ENCODE data around the gene SEMA3C. TPM values are rescaled to one million over a fixed set of nuclear protein-coding genes. Genes with fewer than 3 reads are reported as not detected.

SEMA3C gene
- total RNA-seq, 4 donors from 2014 or later = 34.8 to 371 (median 116) TPM

DNA sequence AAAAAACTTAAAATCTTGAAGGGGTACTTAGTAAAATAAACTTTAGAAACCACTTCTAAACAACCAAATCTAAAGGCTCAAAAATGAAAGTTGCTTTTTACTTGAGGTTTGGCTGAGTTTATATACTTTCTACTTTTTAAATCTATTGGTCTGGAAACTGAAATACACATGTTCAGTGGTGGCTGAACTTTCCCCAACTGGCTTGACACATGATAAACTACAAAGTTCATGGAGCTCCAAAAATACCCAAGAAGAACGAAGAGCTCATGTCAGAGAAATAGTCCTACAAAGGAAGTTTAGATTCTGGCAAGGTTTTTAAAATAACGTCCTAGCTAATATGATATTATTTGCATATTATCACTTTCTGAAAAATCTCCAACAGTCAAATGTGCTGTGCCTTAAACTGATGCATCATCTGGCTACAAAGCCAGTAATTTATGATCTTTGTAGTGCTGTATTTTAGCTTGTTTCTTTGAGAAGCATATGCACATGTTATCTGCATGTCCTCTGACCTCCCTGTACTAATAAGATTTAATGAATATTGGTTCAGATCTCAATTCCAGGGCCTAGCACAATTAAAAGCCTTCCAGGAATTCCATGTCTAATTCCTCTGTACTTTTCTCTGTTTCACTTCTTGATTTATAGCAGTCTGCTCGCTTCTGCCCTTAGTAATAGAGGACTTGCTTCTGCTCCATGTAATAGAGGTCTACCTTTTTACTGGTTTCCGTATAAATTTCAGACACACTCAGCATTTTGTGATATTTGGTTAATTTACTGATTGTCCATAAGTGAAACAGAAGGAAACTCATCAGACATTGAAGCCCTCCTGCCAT is 28.2 kb downstream of the SEMA3C start:
- no peak for DNase-seq
- intact Hi-C loops (cut with DNase I; ENCODE audit: low total_unique reads) = no loop called here
- H3K9me3 ChIP-seq = no peaks in the 10 kb centered on the region
- H3K27me3 ChIP-seq = no peaks in the 10 kb centered on the region
- TF ChIP-seq CTCF (IDR thresholded peaks at IDR 0.05) (no peak), POLR2A (IDR thresholded peaks at IDR 0.05) (no peak)
- H3K4me1 ChIP-seq = no peaks in the 10 kb centered on the region
- no peak overlapping the region for H3K4me3 ChIP-seq
- H3K36me3 ChIP-seq = no peaks in the 10 kb centered on the region
- H3K27ac ChIP-seq = peak overlapping the region; percentile 38 to 41

GRCh38 chr7:80889525-80889924 is 29.3 kb downstream of the SEMA3C start:
- no peaks in the 10 kb centered on the region for H3K27me3 ChIP-seq
- no peak overlapping the region for H3K27ac ChIP-seq
- intact Hi-C loops (cut with DNase I; ENCODE audit: low total_unique reads) = no loop called here
- no peaks in the 10 kb centered on the region for H3K36me3 ChIP-seq
- no peak overlapping the region for H3K4me3 ChIP-seq
- H3K4me1 ChIP-seq = peaks cover 0 to 1% of the 10 kb centered on the region in 2 donors
- TF ChIP-seq CTCF (IDR thresholded peaks at IDR 0.05) = no peak
- TF ChIP-seq POLR2A (IDR thresholded peaks at IDR 0.05) = no peak
- no peak for DNase-seq
- H3K9me3 ChIP-seq = no peaks in the 10 kb centered on the region

DNA sequence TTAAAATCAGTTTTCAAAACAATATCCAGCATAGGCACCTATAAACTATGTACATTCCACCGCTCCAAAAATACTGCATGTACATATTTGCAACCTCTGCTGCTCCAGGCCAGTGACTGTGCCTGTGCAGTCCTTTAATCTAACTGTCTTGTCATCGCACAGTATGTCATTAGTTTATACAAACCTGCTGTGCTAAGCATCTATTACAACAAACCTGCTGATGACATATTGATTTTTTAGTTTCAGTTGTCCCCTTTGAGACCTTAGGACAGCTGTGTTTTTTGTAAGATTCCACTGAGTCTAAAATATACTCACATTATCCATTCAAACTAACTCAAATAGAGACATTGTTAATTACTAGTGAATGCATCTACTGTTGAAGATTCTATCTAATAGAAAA is 33.1 kb downstream of the SEMA3C start:
- Histone ChIP-seq H3K27ac (no peak overlapping the region), H3K27me3 (no peaks in the 10 kb centered on the region), H3K36me3 (no peaks in the 10 kb centered on the region), H3K4me3 (no peak overlapping the region), H3K9me3 (no peaks in the 10 kb centered on the region), H3K4me1 (peaks cover 2 to 8% of the 10 kb centered on the region in 2 donors)
- intact Hi-C loops (cut with DNase I; ENCODE audit: low total_unique reads) = no loop called here
- TF ChIP-seq POLR2A (IDR thresholded peaks at IDR 0.05) = no peak
- TF ChIP-seq CTCF (IDR thresholded peaks at IDR 0.05) = no peak
- no peak for DNase-seq

- Histone ChIP-seq H3K4me1 (peaks cover 2 to 8% of the 10 kb centered on the region in 2 donors), H3K27ac (peak overlapping the region; percentile 70 to 77), H3K27me3 (no peaks in the 10 kb centered on the region), H3K9me3 (no peaks in the 10 kb centered on the region), H3K4me3 (no peak overlapping the region), H3K36me3 (no peaks in the 10 kb centered on the region)
- DNase-seq = no peak
- no peak for TF ChIP-seq POLR2A (IDR thresholded peaks at IDR 0.05)
- TF ChIP-seq CTCF (IDR thresholded peaks at IDR 0.05) = no peak
- intact Hi-C loops (cut with DNase I; ENCODE audit: low total_unique reads) = no loop called here
These were observed 34.2 kb downstream of the SEMA3C start for GRCh38 chr7:80884511-80885195.
